Measurements from ENCODE around the gene IQCM. TPM values are rescaled to one million over a fixed set of nuclear protein-coding genes. Genes with fewer than 3 reads are reported as not detected.

IQCM gene
- polyA plus RNA-seq, 1 donor (not counting 4 experiments of a cell fraction or from before 2014, with no cell fraction given), result not detected

- no peak overlapping the region for H3K4me3 ChIP-seq (ENCODE audit: control insufficient read depth in 2 of 3, extremely low read depth in 1 of 3, insufficient read depth in 2 of 3, low read depth in 1 of 3, low read length in 3 of 3)
- H3K4me1 ChIP-seq (ENCODE audit: control insufficient read depth, extremely low read depth, insufficient read depth, low read length), result no peaks in the 10 kb centered on the region
- no peak overlapping the region for H2AFZ ChIP-seq (ENCODE audit: control insufficient read depth, low read length)
- no peaks in the 10 kb centered on the region for H3K27me3 ChIP-seq (ENCODE audit: control insufficient read depth, extremely low read depth, insufficient read depth, low read length)
- no peaks in the 10 kb centered on the region for H3K9me1 ChIP-seq (ENCODE audit: control insufficient read depth, extremely low read depth, insufficient read depth, low read length)
- H3K79me2 ChIP-seq (ENCODE audit: control insufficient read depth, insufficient read depth, low read length), result no peaks in the 10 kb centered on the region
- H3K27ac ChIP-seq (ENCODE audit: control insufficient read depth, insufficient read depth, low read length), result no peak overlapping the region
- H4K20me1 ChIP-seq (ENCODE audit: control insufficient read depth, extremely low read depth, insufficient read depth, low read length), result no peaks in the 10 kb centered on the region
- no peak overlapping the region for H3K9ac ChIP-seq (ENCODE audit: control insufficient read depth, extremely low read depth, insufficient read depth, low read length)
- no peak for DNase-seq (ENCODE audit: low read depth, low spot score)
- no peaks in the 10 kb centered on the region for H3K36me3 ChIP-seq (ENCODE audit: control insufficient read depth in 2 of 2, extremely low read depth in 1 of 2, insufficient read depth in 2 of 2, low read length in 2 of 2)
- no peak for FAIRE-seq
- dilution Hi-C loops (cut with MboI; ENCODE audit: extremely low pct_ligation_motif_present, low sequenced_read_pairs), result no loop called here
- TF ChIP-seq CTCF (optimal IDR thresholded peaks at IDR 0.05 in 1 of 3, IDR thresholded peaks at IDR 0.05 in 1 of 3, conservative IDR thresholded peaks at IDR 0.05 in 1 of 3; ENCODE audit: extremely low read depth in 1 of 3, insufficient read depth in 2 of 3, low read length in 3 of 3) (no peak), EZH2 (IDR thresholded peaks at IDR 0.05; ENCODE audit: low read length) (no peak)
- H3K4me2 ChIP-seq (ENCODE audit: control insufficient read depth, extremely low read depth, insufficient read depth, low read depth, low read length), result no peak overlapping the region
- no peaks in the 10 kb centered on the region for H3K9me3 ChIP-seq (ENCODE audit: control insufficient read depth, low read depth, low read length)
Measured at GRCh38 chr4:149835280-149835679, 19.6 kb upstream of the IQCM start.

GRCh38 chr4:149831656-149832208 is 16.1 kb upstream of the IQCM start:
- DNase-seq (ENCODE audit: low read depth, low spot score), result no peak
- Histone ChIP-seq H3K9me1 (ENCODE audit: control insufficient read depth, extremely low read depth, insufficient read depth, low read length) (no peaks in the 10 kb centered on the region), H4K20me1 (ENCODE audit: control insufficient read depth, extremely low read depth, insufficient read depth, low read length) (no peaks in the 10 kb centered on the region), H2AFZ (ENCODE audit: control insufficient read depth, low read length) (no peak overlapping the region), H3K27ac (ENCODE audit: control insufficient read depth, insufficient read depth, low read length) (no peak overlapping the region), H3K36me3 (ENCODE audit: control insufficient read depth in 2 of 2, extremely low read depth in 1 of 2, insufficient read depth in 2 of 2, low read length in 2 of 2) (no peaks in the 10 kb centered on the region), H3K9me3 (ENCODE audit: control insufficient read depth, low read depth, low read length) (no peaks in the 10 kb centered on the region), H3K79me2 (ENCODE audit: control insufficient read depth, insufficient read depth, low read length) (no peaks in the 10 kb centered on the region), H3K4me1 (ENCODE audit: control insufficient read depth, extremely low read depth, insufficient read depth, low read length) (no peaks in the 10 kb centered on the region), H3K9ac (ENCODE audit: control insufficient read depth, extremely low read depth, insufficient read depth, low read length) (no peak overlapping the region), H3K4me3 (ENCODE audit: control insufficient read depth in 2 of 3, extremely low read depth in 1 of 3, insufficient read depth in 2 of 3, low read depth in 1 of 3, low read length in 3 of 3) (no peak overlapping the region), H3K4me2 (ENCODE audit: control insufficient read depth, extremely low read depth, insufficient read depth, low read depth, low read length) (no peak overlapping the region), H3K27me3 (ENCODE audit: control insufficient read depth, extremely low read depth, insufficient read depth, low read length) (no peaks in the 10 kb centered on the region)
- TF ChIP-seq CTCF (optimal IDR thresholded peaks at IDR 0.05 in 1 of 3, IDR thresholded peaks at IDR 0.05 in 1 of 3, conservative IDR thresholded peaks at IDR 0.05 in 1 of 3; ENCODE audit: extremely low read depth in 1 of 3, insufficient read depth in 2 of 3, low read length in 3 of 3) (no peak), EZH2 (IDR thresholded peaks at IDR 0.05; ENCODE audit: low read length) (no peak)
- no peak for FAIRE-seq
- dilution Hi-C loops (cut with MboI; ENCODE audit: extremely low pct_ligation_motif_present, low sequenced_read_pairs), result no loop called here
